WTC11 (cell line): ENCODE results near the gene BFSP1. TPM values are rescaled to one million over a fixed set of nuclear protein-coding genes. Genes with fewer than 3 reads are reported as not detected.
A peak's percentile ranks its signal among the peaks of the same experiment; 100 is the strongest.

Experiments
- ATAC-seq: fragments of 200-7000 bp; cut with Tn5 transposase; 2 replicates; pipeline ENCODE4 v1.10.0; 2021; ENCODE audit warnings: mild to moderate bottlenecking, moderate library complexity
- CTCF ChIA-PET: fragments of 300-600 bp; sonication (Branson Sonifier 250); formaldehyde crosslinking; loops from one replicate; lab custom pipeline; 2021; ENCODE audit warnings: antibody characterized with exemption; lab: Charles Lee
- POLR2A ChIA-PET: fragments of 350-600 bp; sonication (Branson Sonifier 250); formaldehyde crosslinking; loops from one replicate; lab custom pipeline; 2021; ENCODE audit warnings: antibody characterized with exemption; lab: Charles Lee
- DNase-seq: peaks from one replicate; pipeline ENCODE4 v3.0.0; 2021; ENCODE audit warnings: low spot score
- H3K27ac Mint-ChIP-seq: 2 replicates; pipeline ENCODE4 v1.8.0; 2021; ENCODE audit warnings: mixed read lengths
- H3K27me3 Mint-ChIP-seq: 2 replicates; pipeline ENCODE4 v1.8.0; 2021; ENCODE audit warnings: low read depth, mild to moderate bottlenecking, moderate library complexity, mixed read lengths
- H3K36me3 Mint-ChIP-seq: 2 replicates; pipeline ENCODE4 v1.8.0; 2021; ENCODE audit warnings: mixed read lengths
- H3K4me1 Mint-ChIP-seq: 2 replicates; pipeline ENCODE4 v1.8.0; 2022; ENCODE audit warnings: mixed read lengths
- H3K4me3 Mint-ChIP-seq: 2 replicates; pipeline ENCODE4 v1.8.0; 2021; ENCODE audit warnings: mild to moderate bottlenecking, moderate library complexity, mixed read lengths
- H3K9me3 Mint-ChIP-seq: 2 replicates; pipeline ENCODE4 v1.8.0; 2021; ENCODE audit warnings: mixed read lengths
- ARID4B ChIP-seq: sonication (generic); formaldehyde crosslinking; IDR thresholded peaks from 2 replicates; pipeline ENCODE4 v1.8.0; 2023; ENCODE audit warnings: missing genetic modification reagents, mild to moderate bottlenecking, borderline replicate concordance
- ATF3 ChIP-seq: sonication (generic); formaldehyde crosslinking; conservative IDR thresholded peaks from 2 replicates; pipeline ENCODE4 v1.8.1; 2022; ENCODE audit warnings: mild to moderate bottlenecking, missing genetic modification reagents
- CDX4 ChIP-seq: fragments of 250-450 bp; sonication (Bioruptor Pico); IDR thresholded peaks from 2 replicates; pipeline ENCODE4 v1.9.0; 2021; ENCODE audit warnings: moderate library complexity, mild to moderate bottlenecking, inconsistent platforms, borderline replicate concordance
- CREM ChIP-seq: sonication (generic); formaldehyde crosslinking; IDR thresholded peaks from 2 replicates; pipeline ENCODE4 v1.8.1; 2022; ENCODE audit warnings: mild to moderate bottlenecking, missing genetic modification reagents, moderate library complexity
- E2F5 ChIP-seq: sonication (generic); formaldehyde crosslinking; IDR thresholded peaks from 2 replicates; pipeline ENCODE4 v1.8.1; 2022; ENCODE audit warnings: mild to moderate bottlenecking, moderate library complexity, missing genetic modification reagents
- EMX1 ChIP-seq: fragments of 250-450 bp; sonication (Bioruptor Pico); IDR thresholded peaks from 2 replicates; pipeline ENCODE4 v1.8.0; 2021; ENCODE audit warnings: mild to moderate bottlenecking
- HMGXB4 ChIP-seq: sonication (generic); formaldehyde crosslinking; IDR thresholded peaks from 2 replicates; pipeline ENCODE4 v1.8.1; 2023; ENCODE audit warnings: mild to moderate bottlenecking, moderate library complexity, missing genetic modification reagents
- IRF1 ChIP-seq: sonication (generic); formaldehyde crosslinking; IDR thresholded peaks from 2 replicates; pipeline ENCODE4 v1.8.0; 2023; ENCODE audit warnings: missing genetic modification reagents
- IRF2 ChIP-seq: sonication (generic); formaldehyde crosslinking; IDR thresholded peaks from 2 replicates; pipeline ENCODE4 v1.8.0; 2022; ENCODE audit warnings: low read depth, missing genetic modification reagents, borderline replicate concordance
- JAZF1 ChIP-seq: fragments of 250-450 bp; sonication (Bioruptor Pico); IDR thresholded peaks from 2 replicates; pipeline ENCODE4 v1.9.0; 2021; ENCODE audit warnings: moderate library complexity, mild to moderate bottlenecking, inconsistent platforms
- RORB ChIP-seq: fragments of 250-450 bp; sonication (Bioruptor Pico); IDR thresholded peaks from 2 replicates; pipeline ENCODE4 v1.9.0; 2021; ENCODE audit warnings: mild to moderate bottlenecking
- SMAD3 ChIP-seq: sonication (generic); formaldehyde crosslinking; IDR thresholded peaks from 2 replicates; pipeline ENCODE4 v1.8.0; 2022; ENCODE audit warnings: missing genetic modification reagents, mild to moderate bottlenecking, borderline replicate concordance
- STAT6 ChIP-seq: sonication (generic); formaldehyde crosslinking; conservative IDR thresholded peaks from 2 replicates; pipeline ENCODE4 v1.8.1; 2023; ENCODE audit warnings: mild to moderate bottlenecking, low read depth, missing genetic modification reagents, moderate library complexity
- TP53 ChIP-seq: sonication (generic); formaldehyde crosslinking; IDR thresholded peaks from 2 replicates; pipeline ENCODE4 v1.8.1; 2023; ENCODE audit warnings: mild to moderate bottlenecking, missing genetic modification reagents
- USF1 ChIP-seq: sonication (generic); formaldehyde crosslinking; IDR thresholded peaks from 2 replicates; pipeline ENCODE4 v1.8.0; 2022; ENCODE audit warnings: mild to moderate bottlenecking, missing genetic modification reagents
- ZNF138 ChIP-seq: sonication (generic); formaldehyde crosslinking; conservative IDR thresholded peaks from 2 replicates; pipeline ENCODE4 v1.8.1; 2022; ENCODE audit warnings: mild to moderate bottlenecking, moderate library complexity, missing genetic modification reagents
- ZNF263 ChIP-seq: sonication (generic); formaldehyde crosslinking; IDR thresholded peaks from 2 replicates; pipeline ENCODE4 v1.8.1; 2022; ENCODE audit warnings: low read depth, mild to moderate bottlenecking, moderate library complexity, missing genetic modification reagents
- ZNF317 ChIP-seq: sonication (generic); formaldehyde crosslinking; IDR thresholded peaks from 2 replicates; pipeline ENCODE4 v1.8.1; 2023; ENCODE audit warnings: low read depth, mild to moderate bottlenecking, moderate library complexity, missing genetic modification reagents, borderline replicate concordance
- total RNA-seq: library from RNA; stranded (reverse); gene quantifications from 3 replicates; pipeline ENCODE4 v1.2.3, GENCODE V29; 2021

The BFSP1 gene
- total RNA-seq, 1 experiment from 2014 or later, result 3.0 TPM

GRCh38 chr20:17449031-17449430, 82.1 kb downstream of the BFSP1 start:
- Mint-ChIP-seq H3K9me3 (0 out of 2 replicates have a peak, but pooled peaks cover 6% of the 10 kb centered on the region), H3K4me1 (no peaks in the 10 kb centered on the region), H3K36me3 (no peaks in the 10 kb centered on the region), H3K4me3 (no peak overlapping the region), H3K27me3 (no peaks in the 10 kb centered on the region), H3K27ac (no peak overlapping the region)
- ChIA-PET CTCF (interaction anchor here (1.0 to 2.4 kb wide), 2 partner anchors 17 to 19 kb away, joined by 3 to 10 read pairs; no protein-coding TSS in a partner anchor), POLR2A (no interaction called here)
- TF ChIP-seq STAT6 (CRISPR knock-in tag), result no peak
- no peak for TF ChIP-seq TP53 (CRISPR knock-in tag)
- TF ChIP-seq JAZF1 (CRISPR knock-in tag), result no peak
- no peak for TF ChIP-seq HMGXB4
- no peak for TF ChIP-seq CDX4
- ATAC-seq (peak; percentile 79), DNase-seq (no peak)

GRCh38 chr20:17448071-17448470, 83.1 kb downstream of the BFSP1 start:
- no peak for ATAC-seq
- CTCF ChIA-PET, result interaction anchor here (2.4 kb wide), 1 partner anchor 16 kb away, joined by 10 read pairs; no protein-coding TSS in a partner anchor
- Mint-ChIP-seq H3K27me3 (no peaks in the 10 kb centered on the region), H3K4me1 (no peaks in the 10 kb centered on the region)
- TF ChIP-seq USF1 (CRISPR knock-in tag) (no peak), EMX1 (CRISPR knock-in tag) (no peak), IRF2 (CRISPR knock-in tag) (no peak), ZNF138 (CRISPR knock-in tag) (no peak), RORB (CRISPR knock-in tag) (no peak)
- TF ChIP-seq, all 79 proteins: peak for 0
- Mint-ChIP-seq H3K27ac (no peak overlapping the region), H3K4me3 (no peak overlapping the region), H3K9me3 (0 out of 2 replicates have a peak, but pooled peaks cover 6% of the 10 kb centered on the region), H3K36me3 (no peaks in the 10 kb centered on the region)
- no peak for DNase-seq
- POLR2A ChIA-PET, result no interaction called here

GRCh38 chr20:17446171-17446570, 85.0 kb downstream of the BFSP1 start:
- no peak for ATAC-seq
- no peak for DNase-seq
- TF ChIP-seq IRF1 (CRISPR knock-in tag) (no peak), ATF3 (no peak), SMAD3 (CRISPR knock-in tag) (no peak), ARID4B (CRISPR knock-in tag) (no peak), ZNF263 (no peak), CREM (CRISPR knock-in tag) (no peak), ZNF317 (CRISPR knock-in tag) (no peak), E2F5 (CRISPR knock-in tag) (no peak)
- TF ChIP-seq, all 79 proteins: peak for 0
- Mint-ChIP-seq H3K9me3 (peaks cover 5% of the 10 kb centered on the region; the same call in 1 of the 2 replicates), H3K27me3 (no peaks in the 10 kb centered on the region), H3K27ac (no peak overlapping the region), H3K4me1 (no peaks in the 10 kb centered on the region), H3K4me3 (no peak overlapping the region), H3K36me3 (no peaks in the 10 kb centered on the region)
- ChIA-PET POLR2A (no interaction called here), CTCF (interaction anchor here (0.7 to 1.4 kb wide), 3 partner anchors 10 to 645 kb away, joined by 3 to 11 read pairs (median 4); no protein-coding TSS in a partner anchor)
